HG03159 (cell line): ENCODE data around the gene ERMARD.

ENCODE experiments used
- ATAC-seq: cut with Tn5 transposase; IDR thresholded peaks from one replicate; pipeline ENCODE4 v1.9.1; 2021; ENCODE audit warnings: mild to moderate bottlenecking, moderate library complexity; ENCODE audit not compliant: unreplicated experiment

ERMARD gene

DNA sequence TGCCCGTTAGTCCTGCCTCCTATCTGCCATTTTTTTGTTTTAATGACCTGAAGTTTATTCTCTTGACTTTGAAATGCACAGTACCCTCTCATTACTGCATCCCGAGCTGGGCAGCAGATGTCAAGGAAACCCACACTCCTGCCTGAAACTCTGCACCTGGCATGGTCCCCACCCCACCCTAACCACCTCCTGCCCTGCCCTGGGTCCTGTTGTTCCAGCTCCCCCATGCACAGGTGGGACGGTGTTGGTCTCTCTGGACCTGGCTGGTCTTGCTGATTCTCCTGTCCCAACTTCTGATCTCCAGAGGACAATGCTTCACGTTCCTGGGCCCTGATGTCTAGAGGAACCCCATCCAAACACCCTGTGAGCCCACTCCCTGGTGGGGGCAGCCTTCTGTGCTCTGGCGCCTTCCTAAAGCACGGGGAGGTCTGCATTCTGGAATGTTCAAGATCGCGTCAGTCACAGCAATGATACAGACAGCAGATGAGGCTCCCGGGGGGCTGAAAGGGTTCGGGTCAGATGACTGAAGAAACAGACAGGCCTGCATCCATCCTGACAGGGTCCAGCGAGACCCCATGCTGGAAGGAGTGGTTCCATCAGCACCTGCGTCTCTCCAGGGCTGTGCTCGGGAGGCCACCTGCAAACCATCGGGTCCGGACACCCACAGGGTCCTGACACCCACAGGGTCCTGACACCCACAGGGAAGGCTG, 73.6 kb downstream of the ERMARD start:
- ATAC-seq, result no peak

- ATAC-seq, result no peak
Measured at GRCh38 chr6:169825558-169826225, 74.3 kb downstream of the ERMARD start.

DNA sequence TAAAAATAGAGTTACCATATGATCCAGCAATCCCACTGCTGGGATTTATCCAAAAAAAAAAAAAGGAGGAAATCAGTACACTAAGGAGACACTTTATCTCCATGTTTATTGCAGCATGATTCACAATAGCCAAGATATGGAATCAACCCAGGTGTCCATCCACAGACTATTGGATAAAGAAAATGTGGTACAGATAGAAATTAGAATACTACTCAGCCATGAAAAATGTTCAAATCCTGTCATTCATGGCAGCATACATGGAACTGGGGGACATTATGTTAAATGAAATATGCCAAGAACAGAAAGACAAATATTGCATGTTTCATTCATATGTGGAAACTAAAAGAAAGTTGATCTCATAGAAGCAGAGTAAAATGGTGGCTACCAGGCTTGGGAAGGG, 75.3 kb downstream of the ERMARD start:
- no peak for ATAC-seq

- ATAC-seq, result no peak
Measured at GRCh38 chr6:169827290-169827717, 75.9 kb downstream of the ERMARD start.

- ATAC-seq, result no peak
Measured at GRCh38 chr6:169828176-169828575, 76.8 kb downstream of the ERMARD start.

GRCh38 chr6:169829786-169830185, 78.4 kb downstream of the ERMARD start:
- no peak for ATAC-seq

DNA sequence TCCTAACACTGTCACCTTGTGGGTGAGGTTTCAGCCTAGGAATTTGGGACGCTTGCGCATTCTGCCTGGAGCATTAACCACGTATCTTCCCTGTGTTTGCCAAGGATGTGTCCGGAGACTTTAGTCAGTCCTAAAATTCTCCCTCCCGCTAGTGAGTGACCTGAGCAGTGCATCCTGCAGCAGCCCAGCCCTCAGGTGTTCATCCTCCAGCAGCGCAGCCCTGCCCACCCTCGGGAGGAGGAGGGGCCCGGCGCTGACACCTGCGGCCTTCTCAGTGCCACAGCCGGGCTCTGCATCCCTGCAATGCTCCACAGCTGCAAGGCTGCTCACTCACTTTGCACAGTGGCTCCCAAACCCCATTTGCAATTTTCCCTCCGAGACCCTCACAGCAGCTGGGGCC, 79.5 kb downstream of the ERMARD start:
- no peak for ATAC-seq
